ENCODE data around the gene PSMA4.
A peak's percentile ranks its signal among the peaks of the same experiment; 100 is the strongest.
"Not testable (repeated sequence)": the region's sequence is repeated elsewhere in the genome, so short reads cannot be mapped to it uniquely, and the experiment has no call there.

The PSMA4 gene

DNA sequence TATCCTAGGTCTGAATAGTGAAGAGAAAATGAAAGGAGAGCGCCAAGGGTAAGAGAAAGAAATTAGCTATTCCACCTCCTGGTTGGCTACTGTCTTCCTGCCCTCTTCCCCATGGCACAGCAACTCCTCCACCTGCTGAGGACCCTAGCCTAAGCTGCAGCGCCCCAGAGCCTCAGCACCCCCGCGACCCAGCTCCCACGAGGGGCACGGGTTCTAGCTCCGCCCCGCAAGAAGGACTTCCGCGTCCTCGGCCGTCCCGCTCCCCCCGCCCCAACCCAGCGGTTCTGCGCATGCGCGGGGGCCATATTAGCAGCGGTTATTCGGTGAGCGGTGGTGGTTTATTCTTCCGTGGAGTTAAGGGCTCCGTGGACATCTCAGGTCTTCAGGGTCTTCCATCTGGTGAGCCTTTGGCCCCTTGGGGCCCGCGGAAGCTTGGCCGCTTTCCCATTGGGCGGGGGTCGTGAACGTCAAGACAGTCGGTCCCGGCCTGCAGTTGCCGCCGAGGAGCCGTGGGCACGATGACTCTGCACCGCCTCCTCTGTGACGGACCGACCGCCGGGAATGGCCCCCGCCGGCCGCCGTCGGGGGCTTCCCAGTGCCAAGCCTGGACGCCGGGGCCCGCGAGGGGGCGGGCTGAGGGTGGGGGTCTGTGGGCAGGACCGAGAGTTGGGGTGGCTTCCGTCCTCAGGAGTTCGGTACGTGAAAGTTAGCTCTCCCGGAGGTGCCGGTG lies at the start of gene PSMA4:
Gene PSMA4 (plus strand): TSS at position 304 of the 730 bp plus-strand sequence. CDS start 1,484 bp downstream, outside the sequence.
- DNase-seq (ENCODE audit: low read depth in 2 of 2), result peak; percentile 89 to 93

GRCh38 chr15:78492872-78493271 lies 47.4 kb upstream of the PSMA4 start:
- DNase-seq (ENCODE audit: low read depth in 2 of 2), result no peak

DNA sequence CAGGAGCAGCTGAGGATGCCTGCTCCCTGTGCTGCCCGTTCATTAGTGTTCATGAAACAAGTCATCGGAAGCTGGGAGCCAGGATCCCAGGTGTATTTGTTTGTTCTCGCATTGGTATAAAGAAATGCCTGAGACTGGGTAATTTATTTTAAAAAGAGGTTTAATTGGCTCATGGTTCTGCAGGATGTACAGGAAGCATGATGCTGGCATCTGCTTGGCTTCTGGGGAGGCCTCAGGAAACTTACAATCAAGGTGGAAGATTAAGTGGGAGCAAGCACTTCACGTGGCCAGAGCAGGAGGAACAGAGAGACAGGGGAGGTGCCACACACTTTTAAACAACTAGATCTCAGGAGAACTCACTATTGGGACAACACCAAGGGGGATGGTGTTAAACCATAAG lies 38.4 kb upstream of the PSMA4 start:
- no peak for DNase-seq (ENCODE audit: low read depth in 2 of 2)

GRCh38 chr15:78502641-78503040 lies 37.6 kb upstream of the PSMA4 start:
- no peak for DNase-seq (ENCODE audit: low read depth in 2 of 2)

- peak; percentile 25 to 31 for DNase-seq (ENCODE audit: low read depth in 2 of 2)
Measured at GRCh38 chr15:78506971-78507830, 33.0 kb upstream of the PSMA4 start, which contains the start of gene HYKK. TSS of gene HYKK (plus strand) at chr15:78507577. CDS start at chr15:78513089, 5,512 bp downstream.

DNA sequence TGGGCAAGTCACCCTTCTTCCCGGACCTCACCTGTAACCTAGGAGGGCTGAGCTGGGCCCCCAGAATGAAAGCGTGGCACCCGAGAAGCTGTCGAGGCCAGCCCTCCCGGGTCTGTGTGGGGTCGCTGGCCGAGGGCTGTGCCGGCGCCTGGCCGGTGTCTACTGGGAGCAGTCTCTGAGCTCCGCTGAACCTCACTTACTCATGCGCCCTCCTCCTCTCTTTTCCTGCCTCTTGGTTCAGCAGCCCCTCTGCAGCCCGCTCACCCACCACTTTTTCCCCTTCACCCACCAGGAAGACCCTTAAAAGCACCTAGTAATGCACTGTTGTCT lies 32.4 kb upstream of the PSMA4 start:
- no peak for DNase-seq (ENCODE audit: low read depth in 2 of 2)

- no peak for DNase-seq (ENCODE audit: low read depth in 2 of 2)
Measured at GRCh38 chr15:78508272-78508671, 32.0 kb upstream of the PSMA4 start.

DNA sequence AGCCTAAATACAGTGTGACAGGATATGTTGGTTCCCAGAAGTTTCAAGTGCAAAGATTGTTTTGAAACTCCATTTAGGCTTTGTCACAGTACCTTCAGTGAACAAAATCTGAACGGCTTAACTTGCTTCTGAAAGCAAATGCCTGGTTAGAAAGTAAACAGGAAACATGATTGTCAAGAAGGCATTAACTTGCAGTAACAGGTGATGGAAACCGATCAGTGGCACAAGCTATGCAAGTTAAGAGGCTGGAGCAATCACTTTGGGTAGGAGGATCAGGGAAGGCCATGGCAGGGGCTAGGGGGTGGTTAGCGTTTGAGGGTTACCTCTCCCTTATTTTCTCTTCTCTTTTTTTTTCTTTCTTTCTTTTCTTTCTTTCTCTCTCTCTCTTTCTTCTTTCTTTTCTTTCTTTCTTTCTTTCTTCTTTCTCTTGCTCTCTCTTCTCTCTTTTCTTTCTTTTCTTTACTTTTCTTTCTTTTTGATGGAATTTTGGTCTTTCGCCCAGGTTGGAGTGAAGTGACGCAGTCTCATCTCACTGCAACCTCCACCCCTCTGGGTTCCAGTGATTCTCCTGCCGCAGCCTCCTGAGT lies 30.4 kb upstream of the PSMA4 start:
- no peak for DNase-seq (ENCODE audit: low read depth in 2 of 2)

DNA sequence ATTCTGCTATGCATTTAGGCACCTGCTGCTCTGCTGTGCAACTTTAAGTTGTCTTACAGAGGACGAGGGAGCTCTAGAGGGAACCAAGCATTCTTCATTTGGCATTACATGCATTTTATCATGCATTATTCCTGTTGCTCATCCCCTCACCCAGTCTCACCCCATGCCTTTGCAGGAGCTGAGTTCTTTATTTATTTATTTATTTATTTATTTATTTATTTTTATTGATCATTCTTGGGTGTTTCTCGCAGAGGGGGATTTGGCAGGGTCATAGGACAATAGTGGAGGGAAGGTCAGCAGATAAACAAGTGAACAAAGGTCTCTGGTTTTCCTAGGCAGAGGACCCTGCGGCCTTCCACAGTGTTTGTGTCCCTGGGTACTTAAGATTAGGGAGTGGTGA lies 20.2 kb upstream of the PSMA4 start:
- DNase-seq (ENCODE audit: low read depth in 2 of 2), result not testable (repeated sequence)

- no peak for DNase-seq (ENCODE audit: low read depth in 2 of 2)
Measured at GRCh38 chr15:78524230-78524629, 16.0 kb upstream of the PSMA4 start.

- DNase-seq (ENCODE audit: low read depth in 2 of 2), result no peak
Measured at GRCh38 chr15:78527325-78527724, 12.9 kb upstream of the PSMA4 start.

DNA sequence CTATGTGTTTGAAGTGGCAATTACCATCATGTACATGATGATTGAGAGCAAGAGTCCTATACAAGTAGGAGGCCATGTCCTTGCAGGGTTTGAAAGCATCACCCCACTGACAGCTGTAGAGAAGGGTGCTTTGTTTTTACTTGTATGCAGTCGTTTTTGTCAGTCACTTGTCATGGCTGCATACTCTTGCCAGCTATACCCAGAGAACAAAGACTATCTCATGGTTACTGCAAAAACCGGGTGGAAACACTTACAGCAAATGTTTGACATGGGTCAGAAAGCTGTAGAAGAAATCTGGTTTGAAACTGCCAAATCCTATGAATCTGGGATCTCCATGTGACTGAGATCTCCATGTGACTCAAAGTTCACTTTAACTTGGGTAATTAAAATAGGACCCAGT lies 6.9 kb upstream of the PSMA4 start:
- no peak for DNase-seq (ENCODE audit: low read depth in 2 of 2)

- DNase-seq (ENCODE audit: low read depth in 2 of 2), result no peak
Measured at GRCh38 chr15:78536134-78536533, 4.1 kb upstream of the PSMA4 start.

- no peak for DNase-seq (ENCODE audit: low read depth in 2 of 2)
Measured at GRCh38 chr15:78537266-78537905, 2.9 kb upstream of the PSMA4 start.

- DNase-seq (ENCODE audit: low read depth in 2 of 2), result no peak
Measured at GRCh38 chr15:78538358-78538757, 1.9 kb upstream of the PSMA4 start.

DNA sequence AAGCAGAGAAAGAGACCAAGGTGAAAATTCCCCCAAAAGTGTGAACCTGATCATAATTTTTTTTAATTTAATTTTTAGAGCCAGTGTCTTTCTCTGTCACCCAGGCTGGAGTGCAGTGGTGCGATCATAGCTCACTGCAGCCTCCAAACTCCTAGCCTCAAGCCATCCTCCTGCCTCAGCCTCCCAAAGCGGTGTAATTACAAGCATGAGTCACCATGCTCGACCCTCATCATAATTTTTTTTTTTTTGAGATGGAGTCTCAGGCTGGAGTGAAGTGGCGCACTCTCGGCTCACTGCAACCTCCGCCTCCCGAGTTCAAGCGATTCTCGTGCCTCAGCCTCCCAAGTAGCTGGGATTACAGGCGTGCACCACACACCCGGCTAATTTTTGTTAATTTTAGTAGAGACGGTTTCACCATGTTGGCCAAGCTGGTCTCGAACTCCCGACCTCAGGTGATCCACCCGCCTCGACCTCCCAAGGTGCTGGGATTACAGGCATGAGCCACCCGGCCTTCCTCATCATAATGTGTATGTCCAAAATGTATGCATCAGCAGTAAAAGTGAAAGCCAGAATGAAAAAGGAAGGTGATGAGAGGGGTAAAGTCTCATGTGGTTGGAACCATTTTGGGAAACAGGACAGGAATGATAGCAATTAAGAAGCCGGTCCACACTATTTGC lies 642 bp upstream of the PSMA4 start:
- not testable (repeated sequence) for DNase-seq (ENCODE audit: low read depth in 2 of 2)

GRCh38 chr15:78540871-78541743 lies 863 bp downstream of the PSMA4 start:
- no peak for DNase-seq (ENCODE audit: low read depth in 2 of 2)

DNA sequence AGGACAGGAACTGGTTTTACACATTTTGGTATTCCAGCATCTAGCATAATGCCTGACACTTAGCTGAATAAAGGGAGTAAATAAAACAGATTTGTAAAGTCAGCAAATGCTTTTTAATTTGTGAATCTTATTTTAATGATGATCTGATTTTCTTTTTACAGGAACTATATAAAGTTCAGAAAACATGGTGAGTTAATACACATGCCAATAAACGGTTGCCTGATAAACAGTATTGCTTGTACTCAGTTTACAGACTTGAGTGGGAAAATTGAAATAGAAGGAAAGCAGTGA lies 1.4 kb downstream of the PSMA4 start:
- DNase-seq (ENCODE audit: low read depth in 2 of 2), result no peak

DNA sequence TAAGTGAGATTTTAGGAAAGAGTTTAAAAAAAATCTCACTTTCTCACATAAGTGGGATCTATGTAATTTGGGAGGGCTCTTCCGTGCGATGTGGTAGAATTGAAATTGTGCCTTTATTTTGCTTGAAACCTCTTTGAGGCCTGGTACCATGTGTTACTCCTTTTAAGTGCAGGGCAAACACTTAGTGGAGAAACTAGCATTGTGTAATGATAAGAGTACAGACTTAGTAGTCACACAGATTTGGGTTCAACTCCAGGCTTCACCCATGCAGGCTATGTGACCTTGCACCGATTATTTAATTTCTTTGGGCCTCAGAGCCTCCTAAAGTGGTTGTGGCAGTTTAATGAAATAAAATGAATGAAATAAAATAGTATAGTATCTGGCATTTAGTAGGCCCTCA lies 2.4 kb downstream of the PSMA4 start:
- DNase-seq (ENCODE audit: low read depth in 2 of 2), result no peak

DNA sequence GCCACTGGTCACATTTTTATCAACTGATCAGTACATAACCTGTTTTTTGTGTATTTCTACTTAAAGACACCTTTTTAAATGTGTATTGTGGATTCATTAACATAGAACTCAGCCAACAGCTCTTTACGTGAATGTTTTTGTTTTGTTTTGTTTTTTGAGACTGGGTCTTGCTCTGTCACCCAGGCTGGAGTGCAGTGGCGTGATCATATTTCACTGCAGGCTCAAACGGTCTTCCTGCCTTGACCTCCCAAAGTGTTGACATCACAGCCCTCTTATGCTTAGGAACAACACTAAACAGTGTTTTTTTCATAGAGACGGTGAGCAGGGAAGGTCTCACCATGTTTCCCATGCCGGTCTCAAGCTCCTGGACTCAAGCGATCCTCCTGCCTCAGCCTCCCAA lies 9.9 kb downstream of the PSMA4 start:
- DNase-seq (ENCODE audit: low read depth in 2 of 2), result no peak

GRCh38 chr15:78550815-78551214 lies 10.6 kb downstream of the PSMA4 start:
- DNase-seq (ENCODE audit: low read depth in 2 of 2), result no peak
